Ramos (cell line): ENCODE measurements around the gene TBC1D14.

ENCODE experiments used
- in situ Hi-C: fragments of 300-500 bp; cut with MboI; formaldehyde crosslinking; loops from one replicate; pipeline ENCODE4 v1.14.3; 2022; ENCODE audit warnings: low sequenced_read_pairs; ENCODE audit not compliant: unreplicated experiment

The TBC1D14 gene

GRCh38 chr4:6925357-6925836 lies 15.8 kb downstream of the TBC1D14 start:
- in situ Hi-C loops: no loop called here

DNA sequence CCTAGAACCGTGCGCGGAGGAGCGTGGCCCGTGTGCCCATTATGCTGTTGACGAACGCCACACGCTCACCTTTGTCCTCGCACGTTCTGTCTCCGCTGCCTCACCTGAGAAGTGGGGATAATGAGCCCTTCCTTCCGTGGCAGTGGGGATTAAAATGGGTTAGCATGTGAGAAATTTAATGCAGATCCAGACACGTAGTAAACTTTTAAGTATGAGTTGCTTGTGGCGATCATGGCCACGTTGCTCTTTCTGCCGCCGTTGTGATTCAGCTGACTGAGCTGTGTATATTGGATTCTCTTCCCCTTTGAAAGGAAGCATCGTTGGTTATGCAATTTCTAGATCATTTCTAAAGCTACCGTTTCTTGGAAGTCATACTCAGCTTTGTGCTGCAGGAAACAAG lies 16.5 kb downstream of the TBC1D14 start:
- in situ Hi-C loops: no loop called here

- in situ Hi-C loops: no loop called here
Measured at GRCh38 chr4:6926681-6927478, 17.3 kb downstream of the TBC1D14 start.

DNA sequence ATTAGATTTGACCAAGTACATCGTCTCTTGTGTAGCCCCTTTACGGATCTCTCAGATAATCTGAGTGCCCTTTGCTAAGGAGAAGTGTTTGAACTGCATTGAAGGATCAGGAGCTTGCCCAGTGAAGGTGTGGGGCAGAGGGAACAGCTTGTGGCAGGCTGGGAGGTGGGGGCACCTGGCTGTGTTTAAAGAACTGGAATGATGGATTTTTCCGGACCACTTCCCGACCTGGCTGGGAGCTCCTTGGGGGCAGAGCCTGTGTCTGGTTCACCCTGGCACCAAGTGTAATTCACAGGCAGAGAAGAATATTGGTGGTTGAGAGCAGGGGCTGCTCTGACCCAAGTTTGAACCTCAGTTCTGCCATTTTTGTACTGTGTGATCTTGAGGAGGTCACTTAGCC lies 18.5 kb downstream of the TBC1D14 start:
- in situ Hi-C loops: no loop called here

GRCh38 chr4:6929339-6929811 lies 19.7 kb downstream of the TBC1D14 start:
- in situ Hi-C loops: no loop called here

- in situ Hi-C loops: no loop called here
Measured at GRCh38 chr4:6929812-6930464, 20.3 kb downstream of the TBC1D14 start.

GRCh38 chr4:6932475-6932874 lies 22.8 kb downstream of the TBC1D14 start:
- in situ Hi-C loops: no loop called here

- in situ Hi-C loops: no loop called here
Measured at GRCh38 chr4:6932918-6933317, 23.3 kb downstream of the TBC1D14 start.

- in situ Hi-C loops: no loop called here
Measured at GRCh38 chr4:6933691-6934430, 24.2 kb downstream of the TBC1D14 start.

GRCh38 chr4:6935965-6936364 lies 26.3 kb downstream of the TBC1D14 start:
- in situ Hi-C loops: no loop called here

GRCh38 chr4:6937201-6937600 lies 27.6 kb downstream of the TBC1D14 start:
- in situ Hi-C loops: no loop called here

DNA sequence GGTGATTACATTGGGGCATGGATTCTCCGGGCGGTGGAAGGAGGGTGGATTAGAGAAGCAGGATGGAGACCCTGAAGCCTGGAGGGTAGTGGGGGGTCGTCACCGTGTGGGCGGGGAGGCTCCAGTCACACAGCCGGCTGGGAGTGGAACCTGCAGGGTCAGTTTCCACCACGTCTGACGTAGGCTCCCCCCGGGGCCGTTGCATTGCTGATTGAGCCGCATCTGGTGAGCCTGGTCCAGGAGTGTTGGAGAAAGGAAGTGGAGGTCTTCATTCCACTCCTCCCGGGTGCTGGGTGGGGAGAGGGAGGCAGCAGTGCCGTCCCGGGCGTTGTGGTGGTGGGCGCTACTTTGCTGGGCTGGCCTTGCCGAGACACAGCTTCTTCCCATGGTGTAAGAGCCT lies 28.1 kb downstream of the TBC1D14 start:
- in situ Hi-C loops: no loop called here

DNA sequence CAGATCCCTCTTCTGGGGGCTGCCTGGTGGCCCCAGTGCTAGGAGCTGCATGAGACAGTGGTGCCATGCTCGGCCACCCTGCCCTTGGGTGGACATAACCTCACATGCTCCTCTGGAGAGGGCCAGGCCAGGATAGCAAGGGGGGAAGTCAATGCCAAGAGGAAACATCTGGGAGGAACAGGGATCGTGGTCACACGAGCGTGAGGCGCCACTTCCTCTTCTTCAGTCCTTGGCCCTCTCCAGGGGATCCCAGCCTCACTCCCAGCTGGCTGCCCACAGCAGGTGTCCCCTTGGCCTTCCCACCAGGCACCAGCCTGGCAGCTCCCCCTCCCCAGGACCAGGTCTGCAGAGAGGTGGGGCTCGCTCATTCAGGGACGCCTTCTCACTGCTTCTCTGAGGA lies 28.6 kb downstream of the TBC1D14 start:
- in situ Hi-C loops: no loop called here

DNA sequence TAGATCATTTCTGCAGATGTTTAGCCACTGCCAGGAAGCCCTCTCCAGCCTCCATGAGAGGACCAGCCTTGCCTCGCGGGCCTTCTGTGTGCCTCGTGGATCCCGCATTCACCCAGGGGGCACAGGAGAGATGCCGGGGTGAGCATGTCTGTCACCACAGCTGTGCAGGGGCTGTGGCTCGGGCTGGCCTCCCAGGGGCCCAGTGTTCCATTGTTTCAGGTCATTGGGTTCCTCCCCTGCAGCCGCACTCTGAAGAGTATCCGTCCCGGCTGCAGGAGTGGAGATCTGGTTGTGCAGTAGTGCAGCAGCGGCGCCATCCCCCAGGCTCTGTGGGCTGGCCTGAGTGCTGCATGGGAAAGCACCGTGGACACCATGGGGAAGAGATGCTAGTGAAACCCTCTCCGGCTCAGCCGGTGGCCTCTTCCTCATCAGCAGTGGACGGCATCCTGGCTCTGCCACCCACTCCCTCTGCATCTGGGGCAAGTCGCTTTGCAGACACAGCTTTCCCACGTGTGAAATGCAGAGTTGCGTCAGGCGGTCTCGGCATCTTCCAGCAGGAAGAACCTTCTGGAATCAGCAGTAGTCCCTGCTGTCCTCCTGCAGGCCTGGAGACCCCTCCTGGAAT lies 29.1 kb downstream of the TBC1D14 start:
- in situ Hi-C loops: no loop called here

GRCh38 chr4:6939761-6940743 lies 30.4 kb downstream of the TBC1D14 start:
- in situ Hi-C loops: no loop called here

DNA sequence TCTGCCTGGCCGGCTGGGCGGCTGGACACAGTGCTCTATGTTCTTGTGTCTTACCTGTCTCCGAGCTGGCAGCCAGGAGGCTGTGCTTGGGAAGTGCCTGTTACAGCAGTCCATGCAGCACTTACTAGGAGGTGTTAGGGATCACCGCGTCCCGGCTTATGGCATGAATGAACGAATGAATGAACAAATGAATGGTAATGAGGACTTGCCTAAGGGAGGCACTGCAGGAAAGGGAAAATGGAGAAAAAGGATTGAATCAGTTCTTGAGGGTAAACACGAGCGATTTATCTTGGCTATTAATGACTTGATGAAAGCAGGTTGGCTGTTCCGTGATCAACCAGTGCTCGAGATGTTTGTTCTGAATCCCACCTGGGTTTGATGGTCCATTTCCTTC lies 31.1 kb downstream of the TBC1D14 start:
- in situ Hi-C loops: no loop called here

DNA sequence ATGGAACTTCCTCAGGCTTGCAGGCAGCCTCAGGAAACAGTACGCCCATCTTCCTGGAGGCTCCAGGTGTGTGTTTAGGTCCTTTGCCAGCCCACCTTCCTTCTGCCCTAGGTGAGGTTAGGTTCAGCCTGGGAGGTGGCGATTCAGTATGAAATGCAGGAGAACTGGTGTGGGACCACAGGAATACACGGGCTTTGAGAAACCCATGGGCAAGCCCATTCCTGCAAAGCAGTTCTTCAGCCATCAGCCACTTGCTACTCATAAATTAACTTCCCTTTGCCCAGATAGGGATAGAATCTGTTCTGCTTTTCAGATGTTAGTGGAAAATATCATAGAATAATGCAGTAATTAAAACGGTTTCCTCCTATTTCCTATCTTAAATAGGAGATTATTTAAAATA lies 32.2 kb downstream of the TBC1D14 start:
- in situ Hi-C loops: no loop called here

- in situ Hi-C loops: no loop called here
Measured at GRCh38 chr4:6942238-6942800, 32.7 kb downstream of the TBC1D14 start.
